ENCODE measurements around the gene ANXA1.

The ANXA1 gene

DNA sequence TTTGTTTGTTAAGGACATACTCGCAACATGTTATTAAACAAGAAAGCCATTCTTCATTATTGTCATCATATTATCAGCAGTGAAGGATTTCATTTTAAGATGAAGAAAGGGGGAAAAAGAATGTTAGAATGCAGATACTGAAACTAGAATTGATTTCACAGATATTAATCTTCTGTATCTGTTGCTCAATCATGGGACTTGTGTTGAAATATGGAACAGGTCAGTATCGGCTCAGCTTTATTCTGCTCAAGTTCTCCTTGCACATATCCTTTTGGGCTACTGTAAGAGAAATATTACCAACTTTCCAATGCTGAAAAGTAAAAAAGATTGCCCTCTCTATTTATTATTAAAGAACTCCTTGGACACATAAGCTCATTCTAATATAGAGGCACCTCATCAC, 13.8 kb upstream of the ANXA1 start:
- no peak for DNase-seq (ENCODE audit: low read depth in 2 of 2)

DNA sequence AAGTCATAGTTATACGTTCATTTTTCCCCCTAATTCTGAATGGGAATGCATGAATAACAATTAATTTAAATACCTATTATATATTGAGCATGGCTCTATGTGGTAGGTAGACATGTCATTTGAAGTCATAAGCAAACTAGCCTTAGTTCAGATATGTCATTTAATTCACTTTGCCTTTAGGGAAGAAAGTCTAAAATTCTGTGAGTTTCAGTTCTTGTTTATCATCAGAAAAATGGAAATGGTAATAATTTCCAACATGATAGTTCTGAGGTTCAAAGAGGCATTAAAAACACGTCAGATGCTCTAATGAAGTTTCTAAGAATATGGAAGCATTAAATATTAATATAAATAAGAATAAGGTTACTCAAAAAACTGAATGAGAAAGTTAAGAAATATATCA, 13.1 kb upstream of the ANXA1 start:
- no peak for DNase-seq (ENCODE audit: low read depth in 2 of 2)

DNA sequence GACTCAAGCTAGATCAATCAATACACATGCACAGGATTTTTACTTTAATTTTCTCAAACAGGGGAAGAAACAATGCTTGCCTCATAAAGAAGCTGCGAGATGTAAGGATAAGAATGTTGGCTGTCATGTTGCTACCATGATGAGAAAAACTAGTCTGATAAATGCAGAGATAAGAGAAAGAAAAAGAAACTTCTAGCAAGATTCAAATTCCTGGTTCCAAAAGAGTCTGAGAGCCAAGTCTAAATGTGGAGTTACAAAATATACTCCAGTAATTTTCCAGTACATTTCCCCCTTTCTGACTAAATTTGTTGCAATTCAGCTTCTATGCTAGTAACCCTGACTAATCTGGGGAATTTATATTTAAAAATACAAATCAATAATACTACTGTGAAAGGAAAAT, 10.4 kb upstream of the ANXA1 start:
- DNase-seq (ENCODE audit: low read depth in 2 of 2): no peak

DNA sequence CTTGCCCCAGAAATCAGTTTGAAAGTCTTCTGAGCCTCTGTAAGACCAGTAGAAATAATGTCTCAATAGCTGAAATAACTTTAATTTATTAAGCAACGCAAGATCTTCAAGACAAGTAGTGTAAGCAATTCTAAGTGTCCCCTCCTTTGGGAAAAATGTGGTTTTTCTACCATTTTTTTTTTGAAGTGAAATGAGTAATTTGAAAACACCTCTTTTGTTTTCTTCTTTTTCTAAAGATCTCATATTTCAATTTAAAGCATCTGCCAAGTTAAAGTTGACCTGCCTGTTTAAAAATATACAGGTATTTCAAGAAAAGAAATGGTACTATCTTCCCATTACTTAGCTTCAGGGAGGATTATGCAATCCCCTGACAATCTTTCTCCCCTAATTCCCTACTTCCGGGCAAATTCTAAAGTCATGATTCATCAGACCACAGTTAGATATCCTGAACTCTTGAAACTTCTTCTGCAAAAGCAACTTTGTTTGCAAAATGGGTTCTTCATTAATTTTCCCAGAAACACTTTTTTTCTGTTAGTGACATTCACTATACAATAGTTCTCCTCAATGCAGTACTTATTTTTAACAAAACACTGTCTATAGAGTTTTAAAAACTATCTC, 7.8 kb upstream of the ANXA1 start:
- no peak for DNase-seq (ENCODE audit: low read depth in 2 of 2)

DNA sequence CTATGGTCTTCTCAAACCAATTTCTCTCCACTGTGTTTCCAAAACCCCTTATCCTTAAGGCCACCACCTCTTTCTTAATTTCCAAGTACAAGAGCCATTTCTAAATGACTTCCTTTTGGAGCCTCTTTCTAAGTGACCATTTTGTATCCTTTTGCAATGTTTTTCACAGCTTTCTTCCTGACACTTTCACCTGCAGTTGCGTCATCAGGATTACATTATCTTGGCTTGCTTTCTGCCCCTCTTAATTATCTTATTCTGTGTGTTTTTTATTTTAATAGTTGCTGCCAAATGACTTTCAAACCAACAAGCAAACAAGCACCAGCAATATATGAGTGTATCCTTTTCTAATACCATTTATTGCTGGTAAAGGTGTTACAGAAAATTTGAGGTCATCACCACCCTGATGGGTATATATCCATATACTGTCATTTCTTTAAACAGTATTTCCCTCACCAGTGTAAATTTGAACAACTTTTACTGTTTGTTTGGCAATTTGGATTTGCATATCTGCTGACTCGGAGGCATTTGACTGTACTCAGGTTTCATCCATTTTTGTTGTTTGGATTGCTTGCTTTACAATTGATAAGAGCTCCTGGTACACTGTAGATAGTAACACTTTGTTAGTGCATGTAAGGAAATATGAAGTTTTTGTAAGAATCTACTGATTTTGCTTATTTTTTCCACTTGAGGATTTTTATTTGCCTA, 5.4 kb upstream of the ANXA1 start:
- no peak for DNase-seq (ENCODE audit: low read depth in 2 of 2)

DNA sequence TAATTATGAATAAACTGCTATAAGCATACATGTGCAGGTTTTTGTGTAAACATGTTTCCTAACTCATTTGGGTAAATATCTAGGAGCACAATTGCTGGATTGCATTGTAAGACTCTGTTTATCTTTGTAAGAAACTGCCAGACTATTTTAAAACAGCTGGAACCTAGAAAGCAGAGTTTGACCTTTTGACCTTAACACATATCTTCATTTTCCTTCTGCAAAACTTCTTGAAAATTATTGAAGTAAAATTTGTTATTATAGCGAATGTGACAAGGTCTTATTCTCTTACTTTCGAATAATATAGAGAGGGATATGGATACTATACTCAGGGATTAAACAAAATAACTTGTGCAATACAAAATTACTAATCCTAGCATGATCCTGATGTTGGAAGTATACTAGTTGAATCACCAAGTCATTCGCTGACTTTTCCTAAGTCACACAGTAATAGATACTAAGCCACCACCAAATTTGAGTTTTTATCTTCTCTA, 3.2 kb upstream of the ANXA1 start:
- DNase-seq (ENCODE audit: low read depth in 2 of 2): no peak

DNA sequence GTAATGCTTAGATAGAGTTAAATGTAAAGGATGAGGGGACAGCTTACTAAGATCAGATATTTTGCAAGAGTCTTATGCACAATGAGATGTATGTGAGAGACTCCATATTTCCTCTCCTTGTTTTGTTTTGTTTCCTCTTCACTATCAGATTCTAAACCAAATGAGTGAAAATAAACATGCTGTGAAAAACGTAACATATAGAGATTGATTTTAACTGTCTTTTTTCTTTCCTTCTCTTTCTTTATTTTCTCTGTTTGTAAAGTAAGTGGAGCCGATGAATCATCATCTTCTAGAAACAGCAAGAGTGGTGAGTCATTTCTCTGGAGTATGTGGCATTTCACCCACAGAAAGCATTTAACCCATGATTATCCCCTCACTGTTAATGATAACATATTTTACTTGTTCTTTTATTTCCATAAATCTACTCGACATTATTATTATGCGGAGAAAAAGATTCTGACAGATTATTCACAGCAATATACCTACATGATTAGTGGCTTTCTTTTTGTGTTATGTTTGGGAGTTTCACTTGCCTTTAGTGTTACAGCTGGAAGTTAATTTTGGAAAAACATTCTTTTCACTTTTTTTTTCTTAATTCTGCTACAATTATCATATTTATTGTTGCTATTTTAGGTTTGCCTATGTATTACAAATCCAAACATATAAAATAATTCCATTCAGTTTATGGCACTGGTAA, 2.1 kb upstream of the ANXA1 start:
- no peak for DNase-seq (ENCODE audit: low read depth in 2 of 2)

DNA sequence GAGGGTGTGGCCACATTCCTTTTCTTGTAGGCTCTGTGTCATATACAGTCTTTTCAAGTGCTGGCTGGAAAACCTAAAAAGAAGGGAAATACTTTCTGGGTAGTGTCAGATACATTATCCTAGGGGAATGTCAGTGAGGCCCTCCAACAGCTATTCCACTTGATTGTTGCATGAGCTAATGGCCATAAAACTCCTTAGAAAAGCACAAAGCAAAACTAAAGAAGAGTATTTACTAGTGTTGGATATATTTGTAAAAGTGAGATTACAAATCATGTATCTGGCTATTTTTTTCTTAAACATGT, 829 bp downstream of the ANXA1 start:
- DNase-seq (ENCODE audit: low read depth in 2 of 2): no peak

DNA sequence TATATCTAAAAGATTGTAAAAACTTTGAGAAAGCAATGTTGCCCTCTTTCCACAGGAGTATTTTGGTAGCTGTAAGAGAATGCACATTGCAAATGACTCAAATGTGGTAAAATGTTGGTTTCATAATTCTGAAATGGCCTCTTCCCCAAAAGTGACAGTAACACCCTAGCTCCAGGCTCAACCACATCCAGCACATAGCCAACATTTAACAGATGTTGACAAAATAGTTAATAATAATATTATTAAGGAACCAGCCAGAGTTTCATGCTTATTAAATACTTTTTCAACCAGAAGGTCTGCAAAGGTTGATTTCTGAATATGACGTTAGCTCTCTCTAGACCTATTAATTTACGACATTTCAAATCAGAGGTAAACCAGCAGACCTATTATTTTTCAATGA, 1.3 kb downstream of the ANXA1 start:
- DNase-seq (ENCODE audit: low read depth in 2 of 2): no peak

DNA sequence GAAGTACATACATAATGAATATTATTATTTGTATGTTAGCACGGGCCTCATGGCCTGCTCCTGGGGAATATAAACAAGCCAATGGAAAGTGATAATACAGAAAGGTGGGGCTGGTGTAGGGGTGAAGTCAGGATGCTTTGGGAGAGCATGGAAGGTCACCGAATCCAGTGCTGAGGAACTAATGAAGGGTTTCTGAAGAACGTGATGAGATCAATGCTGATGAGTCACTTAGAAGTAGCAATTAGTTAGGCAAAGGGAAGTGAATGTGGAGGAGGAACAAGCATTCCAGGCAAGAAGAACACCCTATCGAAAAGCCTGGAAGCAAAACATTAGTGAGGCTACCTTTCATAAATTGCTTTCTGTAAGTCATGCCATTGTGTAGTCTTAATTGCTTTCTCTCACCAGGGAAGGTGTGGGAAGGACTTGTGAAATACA, 2.1 kb downstream of the ANXA1 start:
- no peak for DNase-seq (ENCODE audit: low read depth in 2 of 2)

DNA sequence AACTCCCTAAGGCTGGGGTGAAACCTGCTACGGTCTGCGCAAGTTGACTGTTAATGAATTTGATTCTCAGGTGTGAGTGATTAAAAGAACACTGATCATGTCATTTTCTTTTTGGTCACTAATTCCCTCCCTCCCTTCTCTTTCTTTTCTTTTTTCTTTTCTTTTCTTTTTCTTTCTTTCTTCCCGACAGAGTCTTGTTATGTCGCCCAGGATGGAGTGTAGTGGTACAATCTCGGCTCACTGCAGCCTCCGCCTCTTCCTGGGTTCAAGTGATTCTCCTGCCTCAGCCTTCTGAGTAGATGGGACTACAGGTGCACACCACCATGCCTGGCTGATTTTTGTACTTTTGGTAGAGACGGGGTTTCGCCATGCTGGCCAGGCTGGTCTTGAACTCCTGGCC, 2.6 kb downstream of the ANXA1 start:
- no peak for DNase-seq (ENCODE audit: low read depth in 2 of 2)

DNA sequence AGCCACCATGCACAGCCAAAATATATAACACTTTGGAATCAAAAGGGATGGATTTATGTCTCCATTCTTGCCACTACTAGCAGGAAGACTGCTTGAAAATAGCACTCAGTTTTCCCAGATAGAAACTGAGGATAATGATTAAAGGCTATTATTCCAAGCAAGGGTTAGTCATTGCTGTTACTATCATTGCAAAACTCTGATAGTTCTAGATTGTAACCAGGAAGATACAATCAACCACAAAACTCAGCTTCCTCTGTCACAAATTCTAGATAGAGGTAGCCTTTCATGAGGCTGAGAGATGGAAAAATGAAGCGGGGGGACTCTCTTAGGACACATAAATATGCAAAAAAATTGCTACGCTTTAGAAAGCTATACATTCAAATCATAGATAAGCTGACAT, 3.1 kb downstream of the ANXA1 start:
- no peak for DNase-seq (ENCODE audit: low read depth in 2 of 2)

DNA sequence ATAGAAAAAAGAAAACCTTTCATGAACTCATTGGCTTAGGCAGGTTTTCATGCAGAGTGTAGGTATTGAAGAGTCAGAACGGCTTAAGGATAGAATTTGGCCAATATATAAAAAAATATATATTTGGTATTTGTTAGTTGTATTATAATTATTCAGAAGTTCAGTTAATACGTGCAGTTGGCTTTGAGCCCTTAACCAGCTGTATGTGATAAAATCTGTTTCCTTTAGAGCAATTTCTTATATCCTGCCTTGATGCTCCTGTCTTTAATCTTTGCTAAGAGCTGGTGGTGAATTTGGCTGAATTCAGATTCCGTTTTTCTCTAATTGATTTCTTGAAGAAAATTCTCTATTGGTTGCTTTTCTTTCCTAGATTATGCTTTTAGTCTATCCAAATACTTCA, 3.7 kb downstream of the ANXA1 start:
- no peak for DNase-seq (ENCODE audit: low read depth in 2 of 2)

DNA sequence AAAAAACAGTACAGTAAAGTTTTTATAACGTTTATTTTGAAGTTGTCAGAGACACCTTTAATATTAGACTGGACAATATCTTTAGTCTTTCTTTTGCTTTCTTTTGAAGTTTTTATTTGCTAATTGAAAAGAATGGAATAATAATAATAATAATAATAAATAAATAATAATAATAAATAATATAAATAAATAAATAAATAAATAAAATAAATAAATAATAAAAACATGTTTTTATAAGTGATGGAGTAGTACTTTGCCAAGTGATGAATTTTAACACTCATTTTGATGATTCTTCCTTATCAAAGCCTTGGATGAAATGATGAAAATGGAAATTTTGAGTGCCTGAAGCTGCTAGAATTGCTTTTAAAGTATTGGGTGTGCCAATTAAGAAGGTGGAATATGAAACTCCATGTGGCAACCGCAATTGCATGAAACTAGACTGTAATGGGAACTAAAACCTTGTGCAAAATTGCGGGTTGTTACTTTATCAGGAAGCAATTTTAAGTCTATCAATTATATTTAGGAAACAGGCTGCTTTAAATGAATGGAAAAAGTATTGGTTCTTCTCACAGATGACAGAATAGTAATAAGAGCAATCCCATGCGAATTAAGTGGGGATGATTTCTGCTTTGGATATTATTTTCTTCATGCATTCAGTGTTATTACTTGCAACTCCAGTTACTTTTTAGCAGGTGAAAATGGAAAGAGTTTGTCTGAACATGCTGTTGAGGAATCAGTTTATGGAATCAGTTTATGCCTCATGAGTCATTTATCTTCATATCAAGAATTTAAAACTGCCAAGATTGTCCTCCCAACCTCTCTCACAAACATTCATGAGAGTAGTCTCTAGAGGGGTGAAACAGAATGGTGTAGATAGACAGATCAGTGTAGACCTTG, 4.6 kb downstream of the ANXA1 start:
- no peak for DNase-seq (ENCODE audit: low read depth in 2 of 2)

DNA sequence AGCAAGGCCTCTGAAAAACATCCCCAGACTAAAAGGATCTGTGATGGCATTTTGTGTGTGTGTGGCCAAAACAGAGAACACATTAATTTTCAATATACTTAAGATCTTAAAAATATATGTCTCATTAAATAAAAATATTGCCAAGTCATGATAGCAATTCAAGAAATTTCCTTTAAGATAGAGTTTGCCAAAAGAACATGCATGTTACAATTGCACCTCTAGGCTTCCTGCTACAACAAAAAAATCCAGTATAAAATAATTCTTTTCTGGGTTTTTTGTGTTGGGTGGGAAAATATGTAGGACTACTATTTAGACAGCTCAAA, 5.2 kb downstream of the ANXA1 start:
- no peak for DNase-seq (ENCODE audit: low read depth in 2 of 2)

DNA sequence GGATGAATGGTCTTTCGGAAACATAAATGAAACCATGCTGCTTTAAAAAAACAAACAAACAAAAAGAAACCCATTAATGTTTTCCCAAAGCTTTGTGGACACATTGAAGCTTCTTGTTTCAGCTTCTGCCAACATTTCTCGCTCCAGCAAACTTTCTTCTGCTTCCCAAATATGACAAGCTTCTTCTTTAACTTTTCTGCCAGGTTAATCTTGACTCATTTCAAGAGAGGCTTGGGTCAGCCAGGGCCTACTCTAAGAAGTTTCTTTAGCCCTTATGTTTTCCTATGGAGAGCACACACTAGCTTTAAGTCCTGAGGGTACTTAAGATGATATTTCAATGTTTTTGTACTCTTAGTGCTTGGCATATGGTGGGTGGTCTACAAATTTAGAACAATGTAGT, 6.1 kb downstream of the ANXA1 start:
- DNase-seq (ENCODE audit: low read depth in 2 of 2): no peak

DNA sequence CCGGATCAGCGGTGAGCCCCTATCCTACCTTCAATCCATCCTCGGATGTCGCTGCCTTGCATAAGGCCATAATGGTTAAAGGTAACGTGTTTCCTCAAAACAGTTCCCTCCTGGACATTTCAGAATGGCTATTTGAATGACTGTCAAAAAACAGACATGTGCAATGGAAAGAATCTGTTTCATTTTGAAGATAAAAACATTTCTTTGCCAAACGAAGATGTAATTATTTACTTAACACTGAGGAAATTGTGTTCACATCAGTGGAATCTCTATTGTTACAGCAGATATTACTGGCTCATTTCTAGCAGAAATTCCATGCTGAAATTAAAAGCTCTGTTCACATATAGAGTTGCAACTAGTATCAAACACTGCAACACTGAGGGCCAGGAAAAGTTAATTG, 7.1 kb downstream of the ANXA1 start:
- DNase-seq (ENCODE audit: low read depth in 2 of 2): no peak

DNA sequence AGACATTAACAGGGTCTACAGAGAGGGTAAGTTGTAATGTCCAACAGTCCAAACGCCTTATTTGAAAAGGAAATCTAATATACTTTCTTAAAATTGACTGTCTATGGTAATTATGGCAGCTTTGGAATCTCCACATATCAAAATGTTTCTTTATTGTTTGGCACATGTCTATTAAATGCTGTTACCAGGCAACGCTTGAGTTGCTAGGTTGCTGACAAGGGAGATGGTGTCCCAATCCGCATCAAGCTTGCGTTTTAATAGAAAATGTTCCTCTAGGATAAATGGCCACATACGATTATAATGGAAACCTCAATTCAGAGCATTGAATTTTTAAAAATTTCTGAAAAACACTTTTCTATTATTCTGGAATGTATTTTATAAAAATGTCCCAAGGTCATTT, 9.2 kb downstream of the ANXA1 start:
- no peak for DNase-seq (ENCODE audit: low read depth in 2 of 2)

DNA sequence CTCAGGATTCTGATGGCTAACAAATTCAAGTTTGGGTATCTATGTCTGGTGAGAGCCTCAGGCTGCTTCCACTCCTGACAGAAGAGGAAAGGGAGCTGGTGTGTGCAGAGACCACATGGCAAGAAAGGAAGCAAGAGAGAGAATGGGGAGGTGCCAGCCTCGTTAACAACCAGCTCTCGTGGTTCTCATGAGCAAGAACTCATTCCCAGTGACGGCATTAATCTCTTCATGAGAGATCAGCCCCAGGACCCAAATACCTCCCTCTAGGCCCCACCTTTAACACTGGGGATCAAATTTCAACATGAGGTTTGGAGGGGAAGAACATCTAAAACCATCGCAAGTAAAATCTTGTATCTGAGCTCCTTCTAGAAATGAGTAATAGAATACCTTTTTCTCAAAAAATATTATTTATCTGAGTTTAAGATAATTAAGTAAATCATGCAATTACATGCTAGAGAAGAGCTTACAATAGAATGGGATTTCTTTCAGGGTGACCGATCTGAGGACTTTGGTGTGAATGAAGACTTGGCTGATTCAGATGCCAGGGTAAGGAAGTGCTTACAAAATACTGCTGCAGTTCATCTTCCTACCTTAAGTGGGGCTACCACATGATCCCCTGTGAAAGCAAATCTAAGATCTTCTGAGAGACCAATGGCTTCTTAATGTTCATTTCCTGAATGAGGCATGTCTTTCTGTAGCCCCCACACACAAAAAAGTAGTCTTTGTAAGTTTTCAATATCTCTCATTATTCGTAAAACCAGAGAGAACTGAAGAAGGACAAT, 11.5 kb downstream of the ANXA1 start:
- no peak for DNase-seq (ENCODE audit: low read depth in 2 of 2)

DNA sequence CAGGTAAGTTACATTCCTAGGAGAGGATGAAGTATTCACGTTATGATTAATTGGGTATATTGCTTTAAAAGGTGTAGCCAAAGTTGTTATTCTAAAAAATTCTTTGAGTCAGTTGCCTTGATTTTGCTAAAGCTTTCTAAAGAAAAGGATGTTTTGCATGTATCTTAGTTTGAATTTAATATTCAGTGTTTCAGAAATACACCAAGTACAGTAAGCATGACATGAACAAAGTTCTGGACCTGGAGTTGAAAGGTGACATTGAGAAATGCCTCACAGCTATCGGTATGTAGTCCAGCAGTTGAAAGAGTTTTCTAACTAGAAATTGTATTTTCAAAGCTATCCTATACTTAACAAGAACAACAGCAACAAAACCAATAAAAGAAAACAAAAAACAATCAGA, 14.2 kb downstream of the ANXA1 start:
- DNase-seq (ENCODE audit: low read depth in 2 of 2): no peak

DNA sequence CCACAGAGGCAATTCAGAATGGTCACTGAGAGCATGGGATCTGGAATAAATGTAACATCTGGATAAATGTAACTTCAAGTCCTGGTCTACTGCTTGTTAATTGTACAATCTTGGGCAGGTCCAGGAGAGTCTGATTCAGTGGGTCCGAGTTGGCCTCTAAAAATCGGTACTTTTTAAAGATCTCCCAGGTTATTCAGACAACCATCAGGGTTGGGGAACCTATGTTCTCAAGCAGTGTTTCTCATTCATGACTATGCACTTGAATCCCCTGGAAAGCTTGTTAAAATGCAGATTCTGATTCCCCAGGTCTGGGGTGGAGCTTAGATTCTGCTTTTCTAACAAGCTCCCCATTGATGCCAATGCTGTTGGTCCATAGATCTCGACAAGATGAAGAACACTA, 14.8 kb downstream of the ANXA1 start:
- DNase-seq (ENCODE audit: low read depth in 2 of 2): no peak

DNA sequence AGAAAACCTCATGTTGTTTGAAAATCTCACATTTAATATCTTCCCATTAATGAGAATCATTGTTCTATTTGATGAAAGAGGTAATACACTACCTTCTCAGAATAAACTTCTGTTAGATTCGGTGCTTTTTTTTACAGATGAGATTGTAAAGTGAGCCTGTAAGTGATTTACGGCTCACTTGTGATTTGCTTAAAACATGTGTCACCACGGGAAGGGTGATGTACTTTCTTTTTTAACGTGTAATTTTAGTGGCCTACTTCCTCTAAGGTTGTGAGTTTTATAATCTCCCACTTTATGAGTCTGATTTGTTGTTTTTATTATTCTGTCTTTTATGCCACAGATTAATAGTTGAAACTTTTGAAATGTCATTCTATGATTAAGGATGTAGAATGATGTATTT, 15.9 kb downstream of the ANXA1 start:
- DNase-seq (ENCODE audit: low read depth in 2 of 2): no peak

Measured in stimulated activated CD8-positive, alpha-beta memory T cell treated with anti-CD3 and anti-CD28 coated beads, Interleukin-2, amount 100 ng/mL, for 48 hours (primary cell).